T follicular helper cell (primary cell): ENCODE measurements around the gene GPANK1.
A peak's percentile ranks its signal among the peaks of the same experiment; 100 is the strongest.
"Not testable (repeated sequence)": the region's sequence is repeated elsewhere in the genome, so short reads cannot be mapped to it uniquely, and the experiment has no call there.

Source experiments
- DNase-seq: peaks from one replicate; pipeline ENCODE4 v3.0.0-alpha.2; 2020; ENCODE audit warnings: low read depth
- total RNA-seq, 2 experiments: gene quantifications; one replicate each; lab custom pipeline; 2026; lab: John Stamatoyannopoulos, UW

GPANK1 gene
- total RNA-seq: 28.0 to 30.8 reads per million in 2 experiments

- DNase-seq: peak; percentile 87
Observed at GRCh38 chr6:31664790-31665500, at the start of gene GPANK1. TSS of gene GPANK1 (minus strand) at chr6:31664997. CDS start at chr6:31664478, 519 bp downstream.

- DNase-seq: no peak
Observed at GRCh38 chr6:31713991-31714684, 49.3 kb upstream of the GPANK1 start.

GRCh38 chr6:31713465-31713864 lies 48.7 kb upstream of the GPANK1 start:
- no peak for DNase-seq

GRCh38 chr6:31712296-31712695 lies 47.5 kb upstream of the GPANK1 start:
- no peak for DNase-seq

- no peak for DNase-seq
Observed at GRCh38 chr6:31711233-31711632, 46.4 kb upstream of the GPANK1 start.

GRCh38 chr6:31710523-31711219 lies 45.9 kb upstream of the GPANK1 start:
- DNase-seq: no peak

GRCh38 chr6:31709157-31709556 lies 44.4 kb upstream of the GPANK1 start:
- DNase-seq: not testable (repeated sequence)

GRCh38 chr6:31708224-31708623 lies 43.4 kb upstream of the GPANK1 start:
- no peak for DNase-seq

GRCh38 chr6:31707701-31708100 lies 42.9 kb upstream of the GPANK1 start:
- no peak for DNase-seq

GRCh38 chr6:31706599-31706998 lies 41.8 kb upstream of the GPANK1 start, which contains the start of gene LY6G6F:
TSS of gene LY6G6F (plus strand) at chr6:31706866. CDS start at chr6:31706907, 41 bp downstream.
- DNase-seq: no peak

- no peak for DNase-seq
Observed at GRCh38 chr6:31705931-31706330, 41.1 kb upstream of the GPANK1 start.

GRCh38 chr6:31702819-31703716 lies 38.3 kb upstream of the GPANK1 start, which contains the start of gene ABHD16A:
TSS of gene ABHD16A (minus strand) at chr6:31703324. CDS start at chr6:31703281, 43 bp downstream.
- peak; percentile 94 for DNase-seq

- DNase-seq: no peak
Observed at GRCh38 chr6:31702405-31702818, 37.6 kb upstream of the GPANK1 start.

- DNase-seq: no peak
Observed at GRCh38 chr6:31701666-31702404, 37.0 kb upstream of the GPANK1 start.

GRCh38 chr6:31700740-31701401 lies 36.1 kb upstream of the GPANK1 start:
- no peak for DNase-seq

- DNase-seq: no peak
Observed at GRCh38 chr6:31697555-31697954, 32.8 kb upstream of the GPANK1 start.

- DNase-seq: no peak
Observed at GRCh38 chr6:31693535-31693934, 28.7 kb upstream of the GPANK1 start.

GRCh38 chr6:31692886-31693285 lies 28.1 kb upstream of the GPANK1 start:
- DNase-seq: no peak

GRCh38 chr6:31692353-31692752 lies 27.6 kb upstream of the GPANK1 start:
- no peak for DNase-seq

GRCh38 chr6:31691564-31692108 lies 26.8 kb upstream of the GPANK1 start:
- no peak for DNase-seq
